A673 (cell line): ENCODE measurements around the gene USP44. TPM values are rescaled to one million over a fixed set of nuclear protein-coding genes. Genes with fewer than 3 reads are reported as not detected.

Source experiments
- BruUV-seq: library from RNA; stranded (reverse); fragments of 400-500 nt; replicated peaks from 2 replicates; lab custom pipeline; 2021; lab: Mats Ljungman, UMichigan
- CTCF ChIA-PET: fragments of 300-600 bp; sonication (Branson Sonifier 250); formaldehyde crosslinking; loops from one replicate; lab custom pipeline; 2022; ENCODE audit warnings: antibody characterized with exemption; lab: Charles Lee
- POLR2A ChIA-PET: fragments of 300-600 bp; sonication (Branson Sonifier 250); formaldehyde crosslinking; loops from one replicate; lab custom pipeline; 2022; ENCODE audit warnings: antibody characterized with exemption; ENCODE audit not compliant: low non-redundant PET; lab: Charles Lee
- DNase-seq: peaks from one replicate; pipeline ENCODE4 v3.0.0-alpha.2; 2015; ENCODE audit warnings: low spot score
- H3K27ac ChIP-seq: fragments of 200-600 bp; sonication (generic); 2 replicates; pipeline ENCODE4 v1.5.1; 2016; ENCODE audit warnings: mixed run types, low read depth, mild to moderate bottlenecking, mixed read lengths, antibody characterized with exemption, low read length; ENCODE audit not compliant: poor library complexity, severe bottlenecking
- H3K27me3 ChIP-seq: fragments of 200-600 bp; sonication (generic); replicated peaks from 2 replicates; pipeline ENCODE4 v1.6.1; 2017; ENCODE audit warnings: mixed run types, low read depth, mild to moderate bottlenecking, mixed read lengths, antibody characterized with exemption, low read length; ENCODE audit not compliant: insufficient read depth, poor library complexity
- H3K36me3 ChIP-seq: fragments of 200-600 bp; sonication (generic); 2 replicates; pipeline ENCODE4 v1.6.1; 2016; ENCODE audit warnings: mixed run types, mild to moderate bottlenecking, mixed read lengths, antibody characterized with exemption, low read length; ENCODE audit not compliant: insufficient read depth, poor library complexity, severe bottlenecking
- H3K4me1 ChIP-seq: fragments of 200-600 bp; sonication (generic); 2 replicates; pipeline ENCODE4 v1.6.1; 2017; ENCODE audit warnings: mixed run types, mild to moderate bottlenecking, mixed read lengths, antibody characterized with exemption, low read length; ENCODE audit not compliant: insufficient read depth, poor library complexity, severe bottlenecking
- H3K4me3 ChIP-seq: fragments of 200-600 bp; sonication (generic); 2 replicates; pipeline ENCODE4 v1.5.1; 2016; ENCODE audit warnings: low read depth, mixed run types, mild to moderate bottlenecking, mixed read lengths, low read length; ENCODE audit not compliant: poor library complexity, severe bottlenecking
- H3K9me3 ChIP-seq: fragments of 200-600 bp; sonication (generic); 2 replicates; pipeline ENCODE4 v1.6.1; 2016; ENCODE audit warnings: mixed run types, low read depth, mild to moderate bottlenecking, mixed read lengths, antibody characterized with exemption, low read length; ENCODE audit not compliant: poor library complexity, severe bottlenecking
- CTCF ChIP-seq: fragments of 300-800, 200-600 bp; sonication (generic); conservative IDR thresholded peaks from 2 replicates; pipeline ENCODE4 v1.5.1; 2017; ENCODE audit warnings: low read depth, mild to moderate bottlenecking, antibody characterized with exemption, low read length, moderate library complexity, mixed read lengths
- EZH2 ChIP-seq: fragments of 200-600 bp; sonication (generic); IDR thresholded peaks from 2 replicates; pipeline ENCODE4 v1.6.1; 2017; ENCODE audit warnings: borderline replicate concordance, low read depth, mild to moderate bottlenecking, mixed read lengths, antibody characterized with exemption, low read length; ENCODE audit not compliant: poor library complexity, severe bottlenecking
- intact Hi-C: fragments of 100-400 bp; cut with micrococcal nuclease; formaldehyde crosslinking; loops from one replicate; pipeline ENCODE4 v1.10.0; 2022; ENCODE audit not compliant: unreplicated experiment
- total RNA-seq: library from RNA; stranded (reverse); gene quantifications from 2 replicates; pipeline ENCODE4 v1.2.3, GENCODE V29; 2021

USP44 gene
- total RNA-seq, 1 experiment from 2014 or later = 7.1 TPM

DNA sequence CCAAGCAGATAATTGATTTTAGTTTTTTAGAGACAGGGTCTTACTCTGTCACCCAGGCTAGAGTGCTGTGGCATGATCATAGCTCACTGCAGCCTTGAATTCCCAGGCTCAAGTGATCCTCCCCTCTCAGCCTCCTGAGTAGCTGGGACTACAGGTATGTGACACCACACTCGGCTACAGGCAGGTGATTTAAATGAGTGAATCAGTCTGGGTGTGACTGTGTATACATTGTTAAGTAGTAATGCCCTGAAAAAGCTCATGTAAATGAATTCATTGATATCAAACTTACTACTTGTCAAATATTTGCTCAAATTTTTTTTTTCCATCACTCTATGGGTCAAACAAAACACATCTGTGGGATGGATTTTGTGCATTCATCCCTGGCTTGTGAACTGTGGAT lies 6.3 kb upstream of the USP44 start:
- intact Hi-C loops = no loop called here
- TF ChIP-seq EZH2 (no peak), CTCF (no peak)

DNA sequence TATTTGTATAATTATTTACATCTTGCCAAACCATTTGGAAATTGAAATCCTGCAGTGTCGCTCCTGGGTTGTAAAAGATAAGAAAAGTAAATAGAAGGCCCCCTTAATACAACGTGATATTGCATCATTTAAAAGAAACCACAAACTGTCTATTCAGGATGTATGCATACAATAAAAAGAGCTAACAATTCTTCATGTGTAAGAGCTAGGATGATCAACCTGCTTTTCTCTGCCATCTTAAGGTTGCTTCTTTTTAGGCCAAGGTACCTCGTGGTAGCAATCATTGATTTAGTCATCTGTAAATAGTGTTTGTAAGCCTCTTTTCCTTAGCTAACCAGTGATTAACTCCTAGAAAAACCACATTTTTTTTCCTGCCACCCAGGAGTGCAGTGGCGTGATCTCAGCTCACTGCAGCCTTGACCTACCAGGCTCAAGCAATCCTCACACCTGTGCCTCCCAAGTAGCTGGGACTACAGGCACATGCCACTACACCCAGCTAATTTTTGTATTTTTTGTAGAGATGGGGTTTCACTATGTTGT lies 3.3 kb upstream of the USP44 start:
- Histone ChIP-seq H3K27ac (no peak overlapping the region), H3K4me1 (no peaks in the 10 kb centered on the region), H3K27me3 (no peaks in the 10 kb centered on the region), H3K9me3 (no peaks in the 10 kb centered on the region), H3K4me3 (no peak overlapping the region), H3K36me3 (no peaks in the 10 kb centered on the region)
- ChIA-PET POLR2A (no interaction called here), CTCF (no interaction called here)
- no peak for TF ChIP-seq CTCF
- no peak for TF ChIP-seq EZH2
- BruUV-seq = no TSS peak
- intact Hi-C loops = no loop called here
- no peak for DNase-seq

More for the DNA sequence above, 6.3 kb upstream of the USP44 start:
- no peaks in the 10 kb centered on the region for H3K27me3 ChIP-seq
- CTCF ChIA-PET = no interaction called here
- DNase-seq = no peak
- POLR2A ChIA-PET = no interaction called here
- BruUV-seq = no TSS peak
- H3K4me3 ChIP-seq = no peak overlapping the region
- H3K27ac ChIP-seq = no peak overlapping the region
- no peaks in the 10 kb centered on the region for H3K36me3 ChIP-seq
- no peaks in the 10 kb centered on the region for H3K9me3 ChIP-seq
- no peaks in the 10 kb centered on the region for H3K4me1 ChIP-seq

DNA sequence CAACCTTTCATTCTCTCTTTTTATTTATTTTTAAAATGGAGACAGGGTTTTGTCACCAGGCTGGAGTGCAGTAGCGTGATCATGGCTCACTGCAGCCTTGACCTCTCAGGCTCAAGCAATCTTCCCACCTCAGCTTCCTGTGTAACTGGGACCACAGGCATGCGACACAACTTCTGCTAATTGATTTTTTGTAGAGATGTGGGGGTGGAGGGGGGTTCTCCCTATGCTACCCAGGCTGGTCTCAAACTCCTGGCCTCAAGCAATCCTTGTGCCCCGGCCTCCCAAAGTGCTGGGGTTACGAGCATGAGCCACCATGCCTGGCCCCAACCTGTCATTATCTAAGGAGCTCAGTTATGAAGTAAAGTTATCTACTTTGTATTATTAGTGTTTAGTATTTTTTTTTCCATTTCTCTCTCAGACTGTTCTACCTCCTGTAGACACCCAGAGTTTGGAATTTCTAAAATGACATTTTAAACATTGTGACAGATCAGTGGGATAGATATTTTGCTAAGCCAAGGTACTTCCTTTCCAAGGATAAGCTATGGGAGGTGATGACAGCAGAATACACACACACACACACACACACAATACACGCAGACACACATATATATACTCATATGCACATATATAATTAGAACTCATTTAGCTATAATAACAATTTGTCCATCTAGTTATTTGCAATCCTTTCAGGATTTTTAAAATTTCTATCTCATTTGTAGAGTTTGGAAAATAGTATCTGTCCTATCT lies 2.1 kb upstream of the USP44 start:
- no peak for DNase-seq
- Histone ChIP-seq H3K27me3 (no peaks in the 10 kb centered on the region), H3K27ac (no peak overlapping the region), H3K4me3 (no peak overlapping the region), H3K36me3 (no peaks in the 10 kb centered on the region), H3K4me1 (no peaks in the 10 kb centered on the region), H3K9me3 (peaks cover 5% of the 10 kb centered on the region)
- intact Hi-C loops = no loop called here
- BruUV-seq = no TSS peak
- ChIA-PET POLR2A (no interaction called here), CTCF (no interaction called here)
- no peak for TF ChIP-seq EZH2
- TF ChIP-seq CTCF = no peak
